WTC11 (cell line): ENCODE data around the gene ULK4. TPM values are rescaled to one million over a fixed set of nuclear protein-coding genes. Genes with fewer than 3 reads are reported as not detected.

Source experiments
- ATAC-seq: fragments of 200-7000 bp; cut with Tn5 transposase; 2 replicates; pipeline ENCODE4 v1.10.0; 2021; ENCODE audit warnings: mild to moderate bottlenecking, moderate library complexity
- CTCF ChIA-PET: fragments of 300-600 bp; sonication (Branson Sonifier 250); formaldehyde crosslinking; loops from one replicate; lab custom pipeline; 2021; ENCODE audit warnings: antibody characterized with exemption; lab: Charles Lee
- POLR2A ChIA-PET: fragments of 350-600 bp; sonication (Branson Sonifier 250); formaldehyde crosslinking; loops from one replicate; lab custom pipeline; 2021; ENCODE audit warnings: antibody characterized with exemption; lab: Charles Lee
- DNase-seq: peaks from one replicate; pipeline ENCODE4 v3.0.0; 2021; ENCODE audit warnings: low spot score
- H3K27ac Mint-ChIP-seq: 2 replicates; pipeline ENCODE4 v1.8.0; 2021; ENCODE audit warnings: mixed read lengths
- H3K27me3 Mint-ChIP-seq: 2 replicates; pipeline ENCODE4 v1.8.0; 2021; ENCODE audit warnings: low read depth, mild to moderate bottlenecking, moderate library complexity, mixed read lengths
- H3K36me3 Mint-ChIP-seq: 2 replicates; pipeline ENCODE4 v1.8.0; 2021; ENCODE audit warnings: mixed read lengths
- H3K4me1 Mint-ChIP-seq: 2 replicates; pipeline ENCODE4 v1.8.0; 2022; ENCODE audit warnings: mixed read lengths
- H3K4me3 Mint-ChIP-seq: 2 replicates; pipeline ENCODE4 v1.8.0; 2021; ENCODE audit warnings: mild to moderate bottlenecking, moderate library complexity, mixed read lengths
- H3K9me3 Mint-ChIP-seq: 2 replicates; pipeline ENCODE4 v1.8.0; 2021; ENCODE audit warnings: mixed read lengths
- ELF4 ChIP-seq: sonication (generic); formaldehyde crosslinking; IDR thresholded peaks from 2 replicates; pipeline ENCODE4 v1.8.1; 2022; ENCODE audit warnings: low read depth, mild to moderate bottlenecking, moderate library complexity, missing genetic modification reagents
- ESRRA ChIP-seq: sonication (generic); formaldehyde crosslinking; IDR thresholded peaks from 2 replicates; pipeline ENCODE4 v1.8.1; 2022; ENCODE audit warnings: mild to moderate bottlenecking, missing genetic modification reagents, borderline replicate concordance
- FOXJ3 ChIP-seq: sonication (generic); formaldehyde crosslinking; IDR thresholded peaks from 2 replicates; pipeline ENCODE4 v1.9.0; 2021; ENCODE audit warnings: missing genetic modification reagents, mild to moderate bottlenecking, borderline replicate concordance
- FOXK1 ChIP-seq: sonication (generic); formaldehyde crosslinking; IDR thresholded peaks from 2 replicates; pipeline ENCODE4 v1.8.0; 2022; ENCODE audit warnings: mild to moderate bottlenecking, moderate library complexity, missing genetic modification reagents
- MYBL2 ChIP-seq: sonication (generic); formaldehyde crosslinking; IDR thresholded peaks from 2 replicates; pipeline ENCODE4 v1.8.1; 2023; ENCODE audit warnings: mild to moderate bottlenecking, moderate library complexity, missing genetic modification reagents
- NFYB ChIP-seq: sonication (generic); formaldehyde crosslinking; conservative IDR thresholded peaks from 2 replicates; pipeline ENCODE4 v1.8.0; 2022; ENCODE audit warnings: low read depth, missing genetic modification reagents
- RELA ChIP-seq: sonication (generic); formaldehyde crosslinking; IDR thresholded peaks from 2 replicates; pipeline ENCODE4 v1.8.1; 2022; ENCODE audit warnings: missing genetic modification reagents, mild to moderate bottlenecking, borderline replicate concordance
- SP1 ChIP-seq: sonication (generic); formaldehyde crosslinking; conservative IDR thresholded peaks from 2 replicates; pipeline ENCODE4 v1.8.1; 2022; ENCODE audit warnings: missing genetic modification reagents
- TCF7 ChIP-seq: sonication (generic); formaldehyde crosslinking; IDR thresholded peaks from 2 replicates; pipeline ENCODE4 v1.8.0; 2022; ENCODE audit warnings: mild to moderate bottlenecking, low read depth, missing genetic modification reagents, moderate library complexity
- ZNF219 ChIP-seq: sonication (generic); formaldehyde crosslinking; IDR thresholded peaks from 2 replicates; pipeline ENCODE4 v1.8.0; 2023; ENCODE audit warnings: missing genetic modification reagents, mild to moderate bottlenecking, borderline replicate concordance
- ZNF263 ChIP-seq: sonication (generic); formaldehyde crosslinking; IDR thresholded peaks from 2 replicates; pipeline ENCODE4 v1.8.1; 2022; ENCODE audit warnings: low read depth, mild to moderate bottlenecking, moderate library complexity, missing genetic modification reagents
- ZNF423 ChIP-seq: fragments of 250-450 bp; sonication (Bioruptor Pico); IDR thresholded peaks from 2 replicates; pipeline ENCODE4 v2.1.2; 2022; ENCODE audit warnings: mild to moderate bottlenecking, moderate library complexity
- total RNA-seq: library from RNA; stranded (reverse); gene quantifications from 3 replicates; pipeline ENCODE4 v1.2.3, GENCODE V29; 2021
- TF ChIP-seq, protein P1 (sequence below): sonication (generic); formaldehyde crosslinking; IDR thresholded peaks from 2 replicates; pipeline ENCODE4 v1.8.0; 2022; ENCODE audit warnings: mild to moderate bottlenecking, missing genetic modification reagents
- TF ChIP-seq, protein P2 (sequence below): sonication (generic); formaldehyde crosslinking; IDR thresholded peaks from 2 replicates; pipeline ENCODE4 v1.8.0; 2022; ENCODE audit warnings: mild to moderate bottlenecking, missing genetic modification reagents
- TF ChIP-seq, protein P3 (sequence below): sonication (generic); formaldehyde crosslinking; IDR thresholded peaks from 2 replicates; pipeline ENCODE4 v1.8.1; 2023; ENCODE audit warnings: mild to moderate bottlenecking, missing genetic modification reagents, moderate library complexity
- TF ChIP-seq, protein P4 (sequence below): fragments of 250-450 bp; sonication (Bioruptor Pico); IDR thresholded peaks from 2 replicates; pipeline ENCODE4 v1.9.0; 2021; ENCODE audit warnings: mild to moderate bottlenecking, borderline replicate concordance

ULK4 gene
- total RNA-seq, 1 experiment from 2014 or later, result 9.2 TPM

DNA sequence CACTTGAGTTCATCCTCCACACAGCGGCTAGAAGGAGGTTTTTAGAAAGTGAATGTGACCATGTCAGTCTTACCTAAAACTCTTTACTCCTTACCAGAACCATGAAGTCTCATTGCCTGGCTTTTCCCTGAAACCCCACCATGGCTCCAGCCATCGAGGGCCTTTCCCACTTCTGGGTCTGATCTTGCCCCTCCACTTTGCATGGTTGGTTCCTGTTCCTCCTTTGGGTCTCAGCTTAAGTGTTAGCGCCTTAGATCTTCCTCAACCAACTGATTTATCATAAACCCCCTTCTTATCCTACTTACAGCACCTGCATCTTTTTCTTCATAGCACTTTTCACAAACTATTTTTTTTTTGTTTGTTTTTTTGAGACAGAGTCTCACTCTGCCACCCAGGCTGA lies 45.9 kb upstream of the ULK4 start:
- Mint-ChIP-seq H3K4me1 (peaks cover 5% of the 10 kb centered on the region), H3K36me3 (peaks cover 1% of the 10 kb centered on the region), H3K9me3 (peaks cover 6% of the 10 kb centered on the region), H3K27me3 (peaks cover 5% of the 10 kb centered on the region; the same call in 1 of the 2 replicates), H3K4me3 (no peak overlapping the region), H3K27ac (no peak overlapping the region)
- no peak for ATAC-seq
- DNase-seq, result no peak
- ChIA-PET POLR2A (no interaction called here), CTCF (interaction anchor here (4.7 kb wide), 1 partner anchor 10 kb away, joined by 21 read pairs; no protein-coding TSS in a partner anchor)
- no peak for TF ChIP-seq ESRRA (CRISPR knock-in tag)
- no peak for TF ChIP-seq SP1 (CRISPR knock-in tag)
- TF ChIP-seq FOXJ3 (CRISPR knock-in tag), result no peak

DNA sequence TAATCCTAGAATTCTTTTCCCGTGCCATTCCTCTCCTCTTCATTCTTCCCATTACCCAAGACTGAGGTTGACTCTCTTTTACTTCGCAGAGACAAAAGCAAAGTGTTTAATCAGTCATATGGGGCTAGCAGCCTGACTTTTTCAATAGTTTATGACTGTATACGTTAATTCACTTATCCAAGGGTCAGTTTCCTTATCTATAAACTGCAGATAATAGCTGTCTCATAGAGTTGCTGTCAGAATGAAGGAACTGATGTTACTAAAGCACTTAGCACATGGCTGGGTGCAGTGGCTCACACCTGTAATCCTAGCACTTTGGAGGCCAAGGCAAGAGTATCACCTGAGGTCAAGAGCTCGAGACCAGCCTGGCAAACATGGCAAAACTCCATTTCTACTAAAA lies 43.5 kb upstream of the ULK4 start:
- peaks cover 20% of the 10 kb centered on the region for H3K9me3 Mint-ChIP-seq
- ChIA-PET POLR2A (no interaction called here), CTCF (interaction anchor here (0.7 kb wide), 1 partner anchor 740 kb away, joined by 5 read pairs; no protein-coding TSS in a partner anchor)
- peaks cover 2% of the 10 kb centered on the region; the same call in 1 of the 2 replicates for H3K27me3 Mint-ChIP-seq
- no peak overlapping the region for H3K4me3 Mint-ChIP-seq
- no peak overlapping the region for H3K27ac Mint-ChIP-seq
- no peak for DNase-seq
- H3K4me1 Mint-ChIP-seq, result no peaks in the 10 kb centered on the region
- TF ChIP-seq, protein P1, sequence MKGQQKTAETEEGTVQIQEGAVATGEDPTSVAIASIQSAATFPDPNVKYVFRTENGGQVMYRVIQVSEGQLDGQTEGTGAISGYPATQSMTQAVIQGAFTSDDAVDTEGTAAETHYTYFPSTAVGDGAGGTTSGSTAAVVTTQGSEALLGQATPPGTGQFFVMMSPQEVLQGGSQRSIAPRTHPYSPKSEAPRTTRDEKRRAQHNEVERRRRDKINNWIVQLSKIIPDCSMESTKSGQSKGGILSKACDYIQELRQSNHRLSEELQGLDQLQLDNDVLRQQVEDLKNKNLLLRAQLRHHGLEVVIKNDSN (CRISPR knock-in tag), result no peak
- TF ChIP-seq MYBL2 (CRISPR knock-in tag) (no peak), ELF4 (no peak), TCF7 (CRISPR knock-in tag) (no peak), ZNF423 (CRISPR knock-in tag) (no peak), RELA (CRISPR knock-in tag) (no peak)
- TF ChIP-seq, protein P2, sequence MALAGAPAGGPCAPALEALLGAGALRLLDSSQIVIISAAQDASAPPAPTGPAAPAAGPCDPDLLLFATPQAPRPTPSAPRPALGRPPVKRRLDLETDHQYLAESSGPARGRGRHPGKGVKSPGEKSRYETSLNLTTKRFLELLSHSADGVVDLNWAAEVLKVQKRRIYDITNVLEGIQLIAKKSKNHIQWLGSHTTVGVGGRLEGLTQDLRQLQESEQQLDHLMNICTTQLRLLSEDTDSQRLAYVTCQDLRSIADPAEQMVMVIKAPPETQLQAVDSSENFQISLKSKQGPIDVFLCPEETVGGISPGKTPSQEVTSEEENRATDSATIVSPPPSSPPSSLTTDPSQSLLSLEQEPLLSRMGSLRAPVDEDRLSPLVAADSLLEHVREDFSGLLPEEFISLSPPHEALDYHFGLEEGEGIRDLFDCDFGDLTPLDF (CRISPR knock-in tag), result no peak
- TF ChIP-seq, protein P3, sequence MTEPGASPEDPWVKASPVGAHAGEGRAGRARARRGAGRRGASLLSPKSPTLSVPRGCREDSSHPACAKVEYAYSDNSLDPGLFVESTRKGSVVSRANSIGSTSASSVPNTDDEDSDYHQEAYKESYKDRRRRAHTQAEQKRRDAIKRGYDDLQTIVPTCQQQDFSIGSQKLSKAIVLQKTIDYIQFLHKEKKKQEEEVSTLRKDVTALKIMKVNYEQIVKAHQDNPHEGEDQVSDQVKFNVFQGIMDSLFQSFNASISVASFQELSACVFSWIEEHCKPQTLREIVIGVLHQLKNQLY (CRISPR knock-in tag), result no peak
- H3K36me3 Mint-ChIP-seq, result peaks cover 8% of the 10 kb centered on the region
- no peak for ATAC-seq

DNA sequence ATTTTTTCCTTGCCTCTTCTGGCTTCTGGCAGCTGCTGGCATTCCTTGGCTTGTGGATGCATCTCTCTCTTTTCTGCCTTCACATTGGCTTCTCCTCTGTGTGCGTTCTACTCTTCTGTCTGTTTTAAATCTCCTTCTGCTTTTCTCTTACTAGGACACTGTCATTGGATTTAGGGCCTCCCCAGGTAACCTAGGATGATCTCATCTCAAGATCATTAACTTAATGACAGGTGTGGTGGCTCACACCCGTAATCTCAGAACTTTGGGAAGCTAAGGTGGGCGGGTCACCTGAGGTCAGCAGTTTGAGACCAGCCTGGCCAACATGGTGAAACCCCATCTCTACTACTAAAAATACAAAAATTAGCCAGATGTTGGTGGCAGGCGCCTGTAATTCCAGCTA lies 40.9 kb upstream of the ULK4 start:
- Mint-ChIP-seq H3K4me3 (no peak overlapping the region), H3K27me3 (peaks cover 2% of the 10 kb centered on the region; the same call in 1 of the 2 replicates), H3K4me1 (peaks cover under 1% of the 10 kb centered on the region), H3K27ac (no peak overlapping the region), H3K36me3 (peaks cover 8% of the 10 kb centered on the region), H3K9me3 (peaks cover 20% of the 10 kb centered on the region)
- CTCF ChIA-PET, result no interaction called here
- POLR2A ChIA-PET, result no interaction called here
- no peak for ATAC-seq
- no peak for DNase-seq
- no peak for TF ChIP-seq ZNF219 (CRISPR knock-in tag)
- no peak for TF ChIP-seq ZNF263 (CRISPR knock-in tag)
- TF ChIP-seq FOXK1, result no peak
- no peak for TF ChIP-seq NFYB (CRISPR knock-in tag)
- no peak for TF ChIP-seq ELF4
- TF ChIP-seq, protein P4, sequence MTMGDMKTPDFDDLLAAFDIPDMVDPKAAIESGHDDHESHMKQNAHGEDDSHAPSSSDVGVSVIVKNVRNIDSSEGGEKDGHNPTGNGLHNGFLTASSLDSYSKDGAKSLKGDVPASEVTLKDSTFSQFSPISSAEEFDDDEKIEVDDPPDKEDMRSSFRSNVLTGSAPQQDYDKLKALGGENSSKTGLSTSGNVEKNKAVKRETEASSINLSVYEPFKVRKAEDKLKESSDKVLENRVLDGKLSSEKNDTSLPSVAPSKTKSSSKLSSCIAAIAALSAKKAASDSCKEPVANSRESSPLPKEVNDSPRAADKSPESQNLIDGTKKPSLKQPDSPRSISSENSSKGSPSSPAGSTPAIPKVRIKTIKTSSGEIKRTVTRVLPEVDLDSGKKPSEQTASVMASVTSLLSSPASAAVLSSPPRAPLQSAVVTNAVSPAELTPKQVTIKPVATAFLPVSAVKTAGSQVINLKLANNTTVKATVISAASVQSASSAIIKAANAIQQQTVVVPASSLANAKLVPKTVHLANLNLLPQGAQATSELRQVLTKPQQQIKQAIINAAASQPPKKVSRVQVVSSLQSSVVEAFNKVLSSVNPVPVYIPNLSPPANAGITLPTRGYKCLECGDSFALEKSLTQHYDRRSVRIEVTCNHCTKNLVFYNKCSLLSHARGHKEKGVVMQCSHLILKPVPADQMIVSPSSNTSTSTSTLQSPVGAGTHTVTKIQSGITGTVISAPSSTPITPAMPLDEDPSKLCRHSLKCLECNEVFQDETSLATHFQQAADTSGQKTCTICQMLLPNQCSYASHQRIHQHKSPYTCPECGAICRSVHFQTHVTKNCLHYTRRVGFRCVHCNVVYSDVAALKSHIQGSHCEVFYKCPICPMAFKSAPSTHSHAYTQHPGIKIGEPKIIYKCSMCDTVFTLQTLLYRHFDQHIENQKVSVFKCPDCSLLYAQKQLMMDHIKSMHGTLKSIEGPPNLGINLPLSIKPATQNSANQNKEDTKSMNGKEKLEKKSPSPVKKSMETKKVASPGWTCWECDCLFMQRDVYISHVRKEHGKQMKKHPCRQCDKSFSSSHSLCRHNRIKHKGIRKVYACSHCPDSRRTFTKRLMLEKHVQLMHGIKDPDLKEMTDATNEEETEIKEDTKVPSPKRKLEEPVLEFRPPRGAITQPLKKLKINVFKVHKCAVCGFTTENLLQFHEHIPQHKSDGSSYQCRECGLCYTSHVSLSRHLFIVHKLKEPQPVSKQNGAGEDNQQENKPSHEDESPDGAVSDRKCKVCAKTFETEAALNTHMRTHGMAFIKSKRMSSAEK (CRISPR knock-in tag), result no peak
